HepG2 (cell line): ENCODE data around the gene ETS1.

Source experiments
- EZH2 ChIP-seq: conservative IDR thresholded peaks from 2 replicates; pipeline ENCODE4 v1.6.1; 2012; ENCODE audit warnings: mild to moderate bottlenecking, low read depth, low read length, moderate library complexity
- ZBTB33 ChIP-seq: sonication (generic); formaldehyde crosslinking; IDR thresholded peaks from 2 replicates; pipeline ENCODE4 v1.4.0; 2020; ENCODE audit warnings: missing genetic modification reagents

- TF ChIP-seq ZBTB33 (no peak), EZH2 (no peak)
These were observed 31.6 kb upstream of the ETS1 start for GRCh38 chr11:128619007-128619406.
